ENCODE results near the gene CABLES2. TPM values are rescaled to one million over a fixed set of nuclear protein-coding genes. Genes with fewer than 3 reads are reported as not detected.

CABLES2 gene
- total RNA-seq, 1 donor from 2014 or later: 12.5 TPM

DNA sequence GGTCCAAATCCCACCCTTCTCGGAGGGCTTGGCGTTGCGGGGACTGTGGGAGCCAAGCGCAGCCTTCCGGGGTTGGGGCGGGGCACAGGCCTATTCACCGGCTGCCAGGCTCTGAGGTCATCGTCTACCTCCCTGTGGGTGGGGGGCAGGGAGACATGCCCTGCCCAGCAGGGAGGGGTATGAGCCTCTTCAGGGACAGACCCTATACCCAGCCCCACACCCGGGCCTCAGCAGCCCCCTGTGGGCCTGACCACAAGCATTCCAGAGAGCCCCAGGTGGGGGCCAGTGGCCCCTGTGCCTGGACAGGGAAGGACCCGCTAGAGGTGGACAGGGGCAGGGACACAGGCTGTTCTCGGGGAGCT is 51.6 kb downstream of the CABLES2 start:
- Mint-ChIP-seq H3K4me3 (ENCODE audit: low read depth) (no peak overlapping the region), H3K27me3 (ENCODE audit: low read depth) (no peaks in the 10 kb centered on the region), H3K9me3 (no peaks in the 10 kb centered on the region), H3K27ac (no peak overlapping the region), H3K4me1 (ENCODE audit: low read depth) (no peaks in the 10 kb centered on the region), H3K36me3 (ENCODE audit: low read depth) (no peaks in the 10 kb centered on the region)
- no peak for DNase-seq (ENCODE audit: low spot score)
- intact Hi-C loops (cut with micrococcal nuclease): no loop called here

- intact Hi-C loops (cut with micrococcal nuclease): no loop called here
- Mint-ChIP-seq H3K27ac (no peak overlapping the region), H3K9me3 (no peaks in the 10 kb centered on the region), H3K27me3 (ENCODE audit: low read depth) (no peaks in the 10 kb centered on the region), H3K4me1 (ENCODE audit: low read depth) (no peaks in the 10 kb centered on the region), H3K36me3 (ENCODE audit: low read depth) (no peaks in the 10 kb centered on the region), H3K4me3 (ENCODE audit: low read depth) (no peak overlapping the region)
- no peak for DNase-seq (ENCODE audit: low spot score)
Measured at GRCh38 chr20:62354811-62355341, 52.2 kb downstream of the CABLES2 start.

DNA sequence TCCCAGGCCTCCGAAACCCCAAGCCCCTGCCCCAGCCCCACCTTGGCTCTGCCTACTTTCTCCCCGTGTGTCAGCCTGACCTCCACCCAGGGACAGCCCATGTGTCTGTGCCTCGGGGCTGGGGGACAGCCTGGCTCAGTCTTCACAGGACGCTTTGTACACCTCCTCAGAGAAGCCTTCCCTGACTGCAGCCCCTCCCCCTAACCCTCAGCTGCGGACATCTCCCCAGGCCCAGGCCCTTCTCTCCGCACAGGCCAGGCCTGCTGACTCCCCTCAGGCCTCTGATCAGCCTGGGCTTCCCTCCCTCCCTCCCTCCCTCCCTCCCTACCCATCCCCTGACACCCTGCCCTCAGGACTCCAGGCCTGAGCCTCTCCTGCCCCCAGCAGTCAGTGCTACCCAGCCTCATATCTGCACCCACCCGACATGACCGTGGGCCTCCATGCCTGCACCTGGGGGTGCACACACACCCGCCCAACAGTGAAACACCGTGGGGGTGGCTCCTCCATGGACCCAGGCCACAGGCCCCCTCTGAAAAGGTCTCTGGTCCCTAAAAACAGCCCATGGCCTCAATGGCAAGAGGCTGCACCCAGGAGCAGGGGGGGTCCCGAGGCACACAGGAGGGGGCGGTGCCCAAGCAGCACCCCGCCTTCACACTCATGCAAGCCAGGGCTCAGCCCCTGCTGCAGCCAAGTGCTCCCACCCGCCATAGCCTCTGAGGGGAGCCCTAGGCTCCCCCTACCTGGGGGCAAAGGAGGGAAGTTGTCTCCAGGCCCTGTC is 52.9 kb downstream of the CABLES2 start:
- intact Hi-C loops (cut with micrococcal nuclease): no loop called here
- H3K9me3 Mint-ChIP-seq: peaks cover 3% of the 10 kb centered on the region
- H3K27me3 Mint-ChIP-seq (ENCODE audit: low read depth): no peaks in the 10 kb centered on the region
- H3K4me3 Mint-ChIP-seq (ENCODE audit: low read depth): no peak overlapping the region
- H3K27ac Mint-ChIP-seq: no peak overlapping the region
- no peak for DNase-seq (ENCODE audit: low spot score)
- H3K36me3 Mint-ChIP-seq (ENCODE audit: low read depth): no peaks in the 10 kb centered on the region
- no peaks in the 10 kb centered on the region for H3K4me1 Mint-ChIP-seq (ENCODE audit: low read depth)

DNA sequence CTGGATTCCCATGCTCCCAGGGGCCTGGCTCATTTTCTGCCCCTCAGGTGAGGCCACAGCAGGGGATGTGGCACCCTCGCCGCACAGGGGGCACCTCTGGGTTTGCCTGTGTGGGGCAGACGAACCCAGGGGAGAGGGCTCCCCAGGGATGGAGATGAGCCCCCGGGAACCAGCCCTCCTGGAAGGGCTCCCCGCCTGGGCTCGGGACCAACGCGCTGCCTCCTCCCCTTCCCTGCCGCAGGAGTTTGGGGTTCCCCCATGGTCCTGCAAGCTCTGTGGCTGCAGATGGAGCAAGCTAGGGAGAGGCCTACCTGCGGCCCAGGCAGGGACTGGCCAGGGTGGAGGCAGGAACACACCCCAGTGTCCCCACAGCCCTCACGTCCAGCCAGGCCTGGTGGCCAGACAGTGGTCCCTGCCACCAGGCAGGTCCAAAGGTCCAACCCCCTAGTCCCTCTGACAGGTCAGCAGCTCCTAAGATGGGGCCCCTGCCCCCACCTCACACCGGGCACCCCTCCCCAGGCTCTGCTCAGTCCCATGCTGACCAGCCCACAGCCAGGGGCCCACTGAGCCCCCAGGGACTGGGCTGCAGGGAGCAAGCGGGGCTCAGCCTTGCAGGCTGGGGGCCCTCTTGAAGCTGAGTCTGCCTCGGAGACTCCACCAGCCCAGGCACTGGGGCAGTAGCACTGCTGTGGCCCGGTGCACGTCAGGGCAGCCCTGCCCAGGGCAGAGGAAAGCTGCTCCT is 53.6 kb downstream of the CABLES2 start:
- Mint-ChIP-seq H3K36me3 (ENCODE audit: low read depth) (no peaks in the 10 kb centered on the region), H3K4me3 (ENCODE audit: low read depth) (no peak overlapping the region)
- no peak for DNase-seq (ENCODE audit: low spot score)

GRCh38 chr20:62352402-62353288 is 54.4 kb downstream of the CABLES2 start:
- no peaks in the 10 kb centered on the region for H3K36me3 Mint-ChIP-seq (ENCODE audit: low read depth)
- DNase-seq (ENCODE audit: low spot score): no peak
- H3K4me1 Mint-ChIP-seq (ENCODE audit: low read depth): no peaks in the 10 kb centered on the region
- intact Hi-C loops (cut with micrococcal nuclease): no loop called here
- H3K27me3 Mint-ChIP-seq (ENCODE audit: low read depth): no peaks in the 10 kb centered on the region
- H3K27ac Mint-ChIP-seq: no peak overlapping the region
- H3K9me3 Mint-ChIP-seq: peaks cover 14% of the 10 kb centered on the region
- H3K4me3 Mint-ChIP-seq (ENCODE audit: low read depth): no peak overlapping the region

More for the DNA sequence above, 53.6 kb downstream of the CABLES2 start:
- H3K9me3 Mint-ChIP-seq: peaks cover 8% of the 10 kb centered on the region
- intact Hi-C loops (cut with micrococcal nuclease): no loop called here
- no peaks in the 10 kb centered on the region for H3K27me3 Mint-ChIP-seq (ENCODE audit: low read depth)
- no peak overlapping the region for H3K27ac Mint-ChIP-seq
- H3K4me1 Mint-ChIP-seq (ENCODE audit: low read depth): no peaks in the 10 kb centered on the region

DNA sequence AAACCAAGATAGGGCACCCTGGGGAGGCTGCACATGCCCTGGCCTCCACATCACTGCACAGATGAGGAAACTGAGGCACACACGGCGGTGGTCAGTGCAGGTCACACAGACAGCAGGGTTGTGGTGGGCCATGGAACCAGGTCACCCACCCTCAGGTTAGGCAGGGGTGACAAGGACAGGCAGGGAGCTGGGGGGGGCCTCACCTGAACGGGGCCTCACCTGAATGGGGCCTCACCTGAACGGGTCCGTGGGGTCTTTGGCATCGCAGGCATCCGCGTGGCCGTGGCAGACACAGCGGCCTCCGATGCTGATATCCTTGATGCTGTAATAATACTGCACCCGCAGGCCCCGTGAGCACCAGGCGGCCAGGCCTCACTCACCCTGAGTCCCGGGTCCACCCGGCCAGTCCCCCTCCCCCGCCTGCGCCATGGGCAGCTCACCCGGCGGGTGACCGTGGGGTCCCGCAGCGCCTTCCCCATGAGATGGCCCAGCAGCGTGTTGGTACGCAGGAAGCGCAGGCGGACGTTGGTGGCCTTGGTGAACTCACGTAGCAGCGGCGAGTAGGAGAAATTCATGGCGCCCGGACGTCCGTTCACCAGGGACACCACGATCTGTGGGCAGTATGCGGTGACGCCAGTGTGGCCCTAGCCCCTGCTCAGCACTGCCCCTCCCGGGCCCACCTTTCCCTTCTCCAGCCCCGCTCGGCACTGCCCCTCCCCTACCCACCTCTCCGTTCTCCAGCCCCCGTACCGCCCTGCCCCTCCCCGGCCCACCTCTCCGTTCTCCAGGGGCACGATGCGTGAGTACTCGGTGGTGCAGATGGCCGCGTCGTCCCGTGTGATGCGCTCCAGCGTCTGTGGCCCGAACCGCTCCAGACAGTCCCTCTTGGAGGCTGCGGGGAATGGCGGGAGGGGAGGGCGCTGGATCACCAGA is 55.4 kb downstream of the CABLES2 start:
- no peaks in the 10 kb centered on the region for H3K4me1 Mint-ChIP-seq (ENCODE audit: low read depth)
- intact Hi-C loops (cut with micrococcal nuclease): no loop called here
- no peak overlapping the region for H3K27ac Mint-ChIP-seq
- no peak overlapping the region for H3K4me3 Mint-ChIP-seq (ENCODE audit: low read depth)
- H3K9me3 Mint-ChIP-seq: peaks cover 14% of the 10 kb centered on the region
- H3K27me3 Mint-ChIP-seq (ENCODE audit: low read depth): no peaks in the 10 kb centered on the region
- H3K36me3 Mint-ChIP-seq (ENCODE audit: low read depth): no peaks in the 10 kb centered on the region
- DNase-seq (ENCODE audit: low spot score): no peak

GRCh38 chr20:62350629-62351422 is 56.3 kb downstream of the CABLES2 start:
- DNase-seq (ENCODE audit: low spot score): no peak
- Mint-ChIP-seq H3K4me3 (ENCODE audit: low read depth) (no peak overlapping the region), H3K27me3 (ENCODE audit: low read depth) (no peaks in the 10 kb centered on the region), H3K4me1 (ENCODE audit: low read depth) (no peaks in the 10 kb centered on the region), H3K27ac (no peak overlapping the region), H3K36me3 (ENCODE audit: low read depth) (no peaks in the 10 kb centered on the region), H3K9me3 (peaks cover 14% of the 10 kb centered on the region)
- intact Hi-C loops (cut with micrococcal nuclease): no loop called here

DNA sequence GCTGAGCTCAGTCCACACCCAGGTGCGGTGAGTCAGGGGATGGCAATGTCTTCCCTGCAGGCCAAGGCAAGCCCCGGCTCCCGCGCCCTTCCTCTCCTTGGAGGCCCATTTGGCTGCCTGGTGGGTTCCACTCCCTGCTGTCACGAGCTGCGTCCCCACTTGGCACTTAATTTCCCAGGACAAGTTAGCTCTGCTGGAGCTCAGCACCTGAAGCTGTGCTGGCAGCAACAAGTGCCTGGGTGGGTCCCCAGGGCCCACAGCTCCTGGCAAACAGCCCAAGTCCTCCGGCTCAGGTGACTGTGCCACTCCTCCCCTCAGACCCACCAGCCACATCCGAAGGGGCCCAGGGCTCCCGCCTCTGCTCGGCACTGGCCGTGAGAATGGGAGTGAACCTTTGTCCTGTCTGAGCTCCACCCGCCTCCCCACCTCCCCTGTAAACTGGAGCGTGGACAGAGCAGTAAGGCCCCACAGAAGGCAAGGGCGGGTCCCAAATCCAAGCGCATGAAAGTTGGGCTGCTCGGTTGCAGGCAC is 56.9 kb downstream of the CABLES2 start:
- Mint-ChIP-seq H3K4me1 (ENCODE audit: low read depth) (no peaks in the 10 kb centered on the region), H3K36me3 (ENCODE audit: low read depth) (no peaks in the 10 kb centered on the region), H3K27me3 (ENCODE audit: low read depth) (no peaks in the 10 kb centered on the region), H3K27ac (no peak overlapping the region), H3K4me3 (ENCODE audit: low read depth) (no peak overlapping the region), H3K9me3 (peaks cover 14% of the 10 kb centered on the region)
- intact Hi-C loops (cut with micrococcal nuclease): no loop called here
- no peak for DNase-seq (ENCODE audit: low spot score)

GRCh38 chr20:62349556-62350097 is 57.5 kb downstream of the CABLES2 start:
- Mint-ChIP-seq H3K27me3 (ENCODE audit: low read depth) (no peaks in the 10 kb centered on the region), H3K4me3 (ENCODE audit: low read depth) (no peak overlapping the region), H3K9me3 (peaks cover 14% of the 10 kb centered on the region), H3K36me3 (ENCODE audit: low read depth) (no peaks in the 10 kb centered on the region), H3K27ac (no peak overlapping the region), H3K4me1 (ENCODE audit: low read depth) (no peaks in the 10 kb centered on the region)
- no peak for DNase-seq (ENCODE audit: low spot score)
- intact Hi-C loops (cut with micrococcal nuclease): no loop called here

- H3K4me1 Mint-ChIP-seq (ENCODE audit: low read depth): no peaks in the 10 kb centered on the region
- peaks cover 14% of the 10 kb centered on the region for H3K9me3 Mint-ChIP-seq
- H3K27me3 Mint-ChIP-seq (ENCODE audit: low read depth): no peaks in the 10 kb centered on the region
- no peak overlapping the region for H3K27ac Mint-ChIP-seq
- no peaks in the 10 kb centered on the region for H3K36me3 Mint-ChIP-seq (ENCODE audit: low read depth)
- H3K4me3 Mint-ChIP-seq (ENCODE audit: low read depth): no peak overlapping the region
- DNase-seq (ENCODE audit: low spot score): no peak
- intact Hi-C loops (cut with micrococcal nuclease): no loop called here
Measured at GRCh38 chr20:62348604-62349003, 58.5 kb downstream of the CABLES2 start.

DNA sequence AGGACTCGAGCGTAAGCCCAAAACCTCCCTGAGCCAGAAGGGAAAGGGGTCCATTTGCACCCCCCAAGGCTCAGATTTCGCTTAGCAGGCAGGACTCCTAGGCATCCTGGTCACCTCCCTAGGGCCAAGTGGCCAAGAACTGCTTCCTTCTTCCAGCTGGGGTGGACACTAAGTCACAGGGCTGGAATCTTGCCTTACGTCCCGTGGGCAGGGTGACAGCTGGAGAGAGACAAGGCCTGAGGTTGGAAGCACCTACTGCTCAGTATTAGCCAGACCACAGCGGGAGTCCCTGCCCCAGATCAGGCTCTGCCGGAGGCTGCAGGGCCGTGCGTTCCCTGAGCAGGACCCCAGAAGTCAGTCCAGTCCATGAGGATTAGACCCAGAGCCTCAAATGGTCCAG is 59.6 kb downstream of the CABLES2 start:
- Mint-ChIP-seq H3K4me3 (ENCODE audit: low read depth) (no peak overlapping the region), H3K36me3 (ENCODE audit: low read depth) (no peaks in the 10 kb centered on the region), H3K27me3 (ENCODE audit: low read depth) (no peaks in the 10 kb centered on the region), H3K4me1 (ENCODE audit: low read depth) (no peaks in the 10 kb centered on the region), H3K9me3 (peaks cover 14% of the 10 kb centered on the region), H3K27ac (no peak overlapping the region)
- DNase-seq (ENCODE audit: low spot score): no peak
- intact Hi-C loops (cut with micrococcal nuclease): no loop called here
